Testis (tissue), 2 donors: ENCODE measurements around the gene HELQ.

ENCODE experiments used
- POLR2A ChIP-seq: fragments of 450-650 bp; IDR thresholded peaks from one replicate; pipeline ENCODE4 v1.6.1; 2017; ENCODE audit warnings: antibody characterized with exemption, mild to moderate bottlenecking, moderate library complexity
- TF ChIP-seq, protein P1 (sequence below), 3 experiments: fragments of 450-650 bp in 2 of 3; fragments of 200-600 bp in 1 of 3; sonication (generic) in 1 of 3; IDR thresholded peaks; one replicate each; pipeline ENCODE4 v1.5.1; 2016 to 2019; ENCODE audit warnings: antibody characterized with exemption in 3 of 3, mild to moderate bottlenecking in 2 of 3, moderate library complexity in 1 of 3

DNA sequence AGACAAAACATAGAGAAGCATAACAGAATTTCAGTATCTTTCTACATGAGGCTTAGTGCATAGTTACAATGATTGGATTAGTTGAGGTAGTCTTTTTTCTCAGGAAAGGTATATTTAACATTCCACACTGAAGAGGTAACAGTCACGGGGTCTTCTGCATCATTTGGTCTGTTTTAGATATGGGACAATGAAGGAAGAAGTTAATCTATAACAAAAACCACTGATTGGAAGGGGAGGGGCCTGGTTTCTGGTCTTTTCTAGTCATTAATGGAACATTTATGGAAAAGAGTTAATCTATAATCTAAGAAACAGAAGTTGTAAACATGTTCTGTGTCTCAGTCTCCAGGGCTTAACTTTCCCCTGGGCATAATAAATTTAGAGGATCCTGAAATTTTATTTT is 83.7 kb downstream of the HELQ start:
- TF ChIP-seq, protein P1, sequence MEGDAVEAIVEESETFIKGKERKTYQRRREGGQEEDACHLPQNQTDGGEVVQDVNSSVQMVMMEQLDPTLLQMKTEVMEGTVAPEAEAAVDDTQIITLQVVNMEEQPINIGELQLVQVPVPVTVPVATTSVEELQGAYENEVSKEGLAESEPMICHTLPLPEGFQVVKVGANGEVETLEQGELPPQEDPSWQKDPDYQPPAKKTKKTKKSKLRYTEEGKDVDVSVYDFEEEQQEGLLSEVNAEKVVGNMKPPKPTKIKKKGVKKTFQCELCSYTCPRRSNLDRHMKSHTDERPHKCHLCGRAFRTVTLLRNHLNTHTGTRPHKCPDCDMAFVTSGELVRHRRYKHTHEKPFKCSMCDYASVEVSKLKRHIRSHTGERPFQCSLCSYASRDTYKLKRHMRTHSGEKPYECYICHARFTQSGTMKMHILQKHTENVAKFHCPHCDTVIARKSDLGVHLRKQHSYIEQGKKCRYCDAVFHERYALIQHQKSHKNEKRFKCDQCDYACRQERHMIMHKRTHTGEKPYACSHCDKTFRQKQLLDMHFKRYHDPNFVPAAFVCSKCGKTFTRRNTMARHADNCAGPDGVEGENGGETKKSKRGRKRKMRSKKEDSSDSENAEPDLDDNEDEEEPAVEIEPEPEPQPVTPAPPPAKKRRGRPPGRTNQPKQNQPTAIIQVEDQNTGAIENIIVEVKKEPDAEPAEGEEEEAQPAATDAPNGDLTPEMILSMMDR (IDR thresholded peaks at IDR 0.05) = no peak
- TF ChIP-seq POLR2A = no peak
